Stimulated activated CD4-positive, alpha-beta T cell treated with anti-CD3 and anti-CD28 coated beads, Interleukin-4, amount 100 ng/mL, for 48 hours (primary cell): ENCODE measurements around the gene GOLGA7B.

Experiments used
- DNase-seq, 2 donors: peaks; one replicate each; pipeline ENCODE4 v3.0.0-alpha.2; 2020; ENCODE audit warnings: low read depth in 2 of 2

Gene GOLGA7B

GRCh38 chr10:97849687-97850402 is at the start of gene GOLGA7B:
GOLGA7B (plus strand) TSS chr10:97849843; CDS start chr10:97850304, 461 bp downstream.
- peak; percentile 34 to 36 for DNase-seq

GRCh38 chr10:97800474-97800873 is 49.2 kb upstream of the GOLGA7B start:
- DNase-seq = no peak

GRCh38 chr10:97801422-97801821 is 48.2 kb upstream of the GOLGA7B start:
- no peak for DNase-seq

GRCh38 chr10:97805096-97805884 is 44.4 kb upstream of the GOLGA7B start:
- DNase-seq = no peak

DNA sequence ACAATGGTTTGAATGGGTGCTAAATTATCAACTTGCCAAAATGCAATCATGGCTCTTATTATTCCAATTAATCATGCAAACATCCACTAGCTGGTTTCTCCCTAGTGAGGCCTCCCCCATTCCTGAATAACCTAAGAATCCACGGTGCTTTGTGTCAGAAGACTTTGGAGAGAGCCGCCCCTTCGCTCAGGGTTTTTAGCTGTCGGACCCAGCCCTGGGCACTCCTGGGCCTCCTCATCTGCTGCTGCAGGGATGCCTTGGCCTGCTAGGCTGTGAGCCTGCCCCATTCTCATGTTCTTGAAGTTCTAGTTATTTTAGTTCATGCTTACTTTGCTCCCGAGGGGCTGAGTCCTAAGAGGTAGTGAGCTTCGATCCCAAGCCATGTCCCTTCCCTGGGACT is 43.7 kb upstream of the GOLGA7B start:
- DNase-seq = no peak

DNA sequence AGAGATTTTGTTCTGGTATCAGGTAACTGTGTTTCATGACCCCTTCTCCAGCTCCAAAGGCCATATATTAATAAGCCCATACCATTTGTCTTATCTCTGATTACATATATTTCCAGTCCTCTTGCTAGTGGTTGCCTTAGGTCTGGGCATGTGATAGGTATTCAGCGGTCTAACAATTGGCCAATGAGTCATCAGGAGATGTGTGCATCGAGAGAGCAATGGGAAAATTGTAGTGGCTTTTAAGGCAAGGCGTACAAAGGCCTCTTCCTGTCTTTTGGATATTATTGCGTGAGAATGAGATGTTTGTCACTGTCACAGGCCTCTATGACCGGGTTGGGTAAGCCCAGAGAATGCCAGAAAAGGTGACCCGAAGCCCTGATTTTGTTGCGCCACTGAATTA is 39.2 kb upstream of the GOLGA7B start:
- DNase-seq = no peak

GRCh38 chr10:97811958-97812357 is 37.7 kb upstream of the GOLGA7B start:
- no peak for DNase-seq

GRCh38 chr10:97812696-97813095 is 36.9 kb upstream of the GOLGA7B start:
- no peak for DNase-seq

GRCh38 chr10:97813311-97813710 is 36.3 kb upstream of the GOLGA7B start:
- DNase-seq = no peak

GRCh38 chr10:97814996-97815395 is 34.6 kb upstream of the GOLGA7B start:
- DNase-seq = no peak

DNA sequence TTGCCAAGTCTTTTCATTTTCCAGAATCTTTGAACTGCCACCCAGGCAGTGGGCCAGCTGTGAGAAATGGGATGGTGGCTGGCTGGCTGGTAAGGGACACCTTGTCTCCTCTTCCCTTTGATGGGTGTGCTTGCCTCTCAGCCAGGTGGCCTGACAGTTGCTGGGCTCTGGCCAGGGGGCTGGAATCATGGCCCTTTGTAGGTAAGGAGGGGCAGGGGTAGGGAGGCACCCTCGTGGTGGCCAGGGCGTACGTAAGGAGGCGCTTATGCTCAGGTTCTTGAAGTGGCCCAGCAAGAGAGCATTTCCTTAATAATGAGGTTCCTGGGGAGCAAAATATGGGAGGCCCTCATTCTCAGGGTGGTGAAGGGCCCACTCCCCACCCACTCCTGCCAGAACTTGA is 33.0 kb upstream of the GOLGA7B start:
- DNase-seq = no peak

DNA sequence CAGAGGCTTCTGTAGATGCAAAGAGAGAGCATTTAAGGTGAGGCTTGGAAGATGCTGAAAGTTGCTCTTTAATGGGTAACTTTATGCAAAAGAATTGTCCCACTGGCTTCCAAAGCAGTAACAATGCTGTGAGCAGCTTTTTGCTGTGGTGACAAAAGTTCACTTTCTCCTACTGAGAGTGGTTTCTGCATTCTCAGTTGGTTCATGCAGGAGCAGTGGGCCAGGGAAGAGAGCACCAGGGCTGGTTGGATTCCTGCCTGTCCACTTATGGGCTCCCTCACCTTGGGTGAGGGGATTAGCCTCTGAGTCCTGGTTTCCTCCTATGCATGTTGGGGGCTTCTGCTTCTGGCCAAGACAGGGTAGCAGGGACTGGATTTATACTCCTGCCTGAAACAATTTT is 31.1 kb upstream of the GOLGA7B start:
- DNase-seq = no peak

GRCh38 chr10:97820096-97820704 is 29.4 kb upstream of the GOLGA7B start:
- DNase-seq = no peak

DNA sequence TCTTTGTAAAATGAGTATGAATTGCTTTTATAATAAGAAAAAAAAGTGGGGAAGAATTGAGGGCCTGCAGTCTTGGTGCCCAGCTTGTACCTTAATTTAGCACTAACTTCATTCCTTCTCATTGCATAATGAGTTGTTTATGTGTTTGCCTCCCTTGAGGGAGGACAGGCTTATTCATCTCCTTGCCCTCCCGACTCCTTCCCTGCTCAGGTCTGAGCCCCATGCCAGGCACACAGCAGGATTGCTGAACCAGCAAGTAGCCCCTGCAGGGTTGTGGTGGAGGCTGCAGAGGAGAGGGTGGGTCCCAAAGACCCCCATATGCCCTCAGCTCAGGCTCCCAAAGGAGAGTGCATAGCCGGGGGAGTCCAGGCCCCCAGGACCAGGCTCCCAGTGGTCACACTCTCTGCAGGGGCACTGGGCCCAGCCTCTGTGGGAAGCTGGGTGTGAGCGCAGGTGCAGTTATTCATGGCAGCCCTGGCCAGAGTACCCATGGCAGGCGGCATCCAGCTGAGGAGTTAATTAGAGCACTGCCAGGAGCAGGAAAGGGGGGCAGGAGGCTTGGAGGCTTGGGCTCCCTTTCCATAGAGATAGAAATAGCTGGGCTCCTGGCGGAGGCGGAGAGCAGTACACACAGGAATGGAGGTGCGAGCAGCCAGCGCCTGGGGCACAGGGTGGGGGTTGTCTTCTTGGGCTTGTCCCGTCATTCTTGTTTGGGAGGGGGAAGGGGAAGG is 28.2 kb upstream of the GOLGA7B start:
- DNase-seq = no peak

- DNase-seq = no peak
Observed at GRCh38 chr10:97822261-97822687, 27.4 kb upstream of the GOLGA7B start.

GRCh38 chr10:97823734-97824133 is 25.9 kb upstream of the GOLGA7B start:
- DNase-seq = no peak

DNA sequence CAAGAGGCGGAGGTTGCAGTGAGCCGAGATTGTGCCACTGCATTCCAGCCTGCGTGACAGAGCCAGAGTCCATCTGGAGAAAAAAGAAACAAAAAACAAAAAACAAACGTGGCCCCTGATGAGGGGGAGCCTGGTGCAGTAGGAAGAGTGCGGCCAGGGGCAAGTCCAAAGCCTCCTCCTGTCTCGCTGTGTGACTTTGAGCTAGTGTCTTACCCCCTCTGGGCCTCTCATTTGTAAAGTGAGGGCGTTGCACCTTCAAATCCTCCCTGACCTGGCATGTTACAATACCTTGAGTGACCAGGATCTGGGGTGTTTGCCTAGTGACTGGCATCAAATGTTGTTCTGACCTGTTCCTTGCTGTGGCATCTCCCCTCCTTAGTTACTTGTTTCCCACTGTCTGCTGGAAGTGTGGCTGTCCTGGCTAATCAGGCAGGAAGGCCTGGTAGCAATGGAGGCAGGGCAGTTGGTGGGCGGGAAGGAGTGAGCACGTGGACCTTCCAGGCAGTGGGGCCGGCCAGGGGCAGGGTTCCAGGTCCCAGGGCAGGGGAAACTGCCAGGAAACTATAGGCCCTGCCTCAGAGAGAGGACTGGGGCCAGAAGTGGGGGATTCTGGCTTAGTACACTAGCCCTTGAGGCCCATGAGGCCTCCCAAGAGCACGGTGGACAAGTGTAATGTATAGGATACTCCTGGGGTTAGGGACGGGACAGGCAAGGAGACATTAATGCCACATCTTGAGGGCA is 24.5 kb upstream of the GOLGA7B start:
- DNase-seq = no peak

DNA sequence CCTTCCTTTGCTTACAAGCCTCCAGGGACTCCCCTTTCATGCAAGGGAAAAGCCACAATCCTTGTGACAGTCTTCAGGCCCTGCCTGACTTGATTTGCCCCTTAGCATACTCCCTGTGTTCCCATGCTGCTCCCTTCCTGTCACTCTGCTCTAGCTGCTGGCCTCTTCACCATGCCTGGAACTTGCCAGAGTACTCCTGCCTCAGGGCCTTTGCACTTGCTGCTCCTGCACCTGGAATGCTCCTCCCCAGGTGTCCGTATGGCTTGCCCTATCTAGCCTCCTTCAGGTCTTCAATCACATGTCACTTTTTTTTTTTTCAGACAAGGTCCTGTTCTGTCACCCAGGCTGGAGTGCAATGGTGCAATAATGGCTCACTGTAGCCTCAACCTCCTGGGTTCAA is 22.8 kb upstream of the GOLGA7B start:
- DNase-seq = no peak

GRCh38 chr10:97827702-97828291 is 21.8 kb upstream of the GOLGA7B start:
- DNase-seq = no peak

GRCh38 chr10:97828721-97829120 is 20.9 kb upstream of the GOLGA7B start:
- no peak for DNase-seq

- DNase-seq = no peak
Observed at GRCh38 chr10:97830064-97830463, 19.6 kb upstream of the GOLGA7B start.
